MCF 10A (cell line): ENCODE data around the gene TNFSF10. TPM values are rescaled to one million over a fixed set of nuclear protein-coding genes. Genes with fewer than 3 reads are reported as not detected.

Source experiments
- BruUV-seq: library from RNA; stranded (reverse); fragments of 400-500 nt; replicated peaks from 2 replicates; lab custom pipeline; 2021; lab: Mats Ljungman, UMichigan
- CTCF ChIA-PET: fragments of 300-600 bp; sonication (Branson Sonifier 250); formaldehyde crosslinking; extraction: SDS; loops from one replicate; lab custom pipeline; 2021; ENCODE audit warnings: antibody characterized with exemption, inconsistent platforms; lab: Yijun Ruan, JAX
- POLR2A ChIA-PET: fragments of 300-600, 350-650 bp; sonication (Branson Sonifier 250); formaldehyde crosslinking; extraction: SDS; loops from one replicate; lab custom pipeline; 2020; ENCODE audit warnings: antibody characterized with exemption, inconsistent platforms; lab: Yijun Ruan, JAX
- DNase-seq: peaks from one replicate; pipeline ENCODE4 v3.0.0-alpha.2; 2018; ENCODE audit not compliant: unreplicated experiment
- H3K27ac Mint-ChIP-seq: one replicate; pipeline ENCODE4 v1.8.0; 2022; ENCODE audit warnings: mild to moderate bottlenecking, low read depth, mixed read lengths; ENCODE audit not compliant: unreplicated experiment
- H3K27me3 Mint-ChIP-seq: one replicate; pipeline ENCODE4 v1.8.0; 2022; ENCODE audit warnings: mixed read lengths; ENCODE audit not compliant: insufficient read depth, unreplicated experiment
- H3K36me3 Mint-ChIP-seq: one replicate; pipeline ENCODE4 v1.8.0; 2022; ENCODE audit warnings: mild to moderate bottlenecking, moderate library complexity, mixed read lengths; ENCODE audit not compliant: insufficient read depth, unreplicated experiment
- H3K4me1 Mint-ChIP-seq: one replicate; pipeline ENCODE4 v1.8.0; 2022; ENCODE audit warnings: mixed read lengths; ENCODE audit not compliant: insufficient read depth, unreplicated experiment
- H3K4me3 Mint-ChIP-seq: one replicate; pipeline ENCODE4 v1.8.0; 2022; ENCODE audit warnings: mild to moderate bottlenecking, moderate library complexity, mixed read lengths; ENCODE audit not compliant: unreplicated experiment
- H3K9me3 Mint-ChIP-seq: one replicate; pipeline ENCODE4 v1.8.0; 2022; ENCODE audit warnings: mixed read lengths; ENCODE audit not compliant: unreplicated experiment
- CTCF ChIP-seq: fragments of 200-600 bp; IDR thresholded peaks from one replicate; pipeline ENCODE4 v1.8.0; 2022; ENCODE audit warnings: antibody characterized with exemption, mild to moderate bottlenecking; ENCODE audit not compliant: unreplicated experiment
- intact Hi-C: fragments of 100-400 bp; cut with micrococcal nuclease; formaldehyde crosslinking; loops from 2 replicates; pipeline ENCODE4 v1.14.1; 2022
- total RNA-seq: library from RNA; stranded (reverse); gene quantifications from 2 replicates; pipeline ENCODE4 v1.2.3, GENCODE V29; 2022

TNFSF10 gene
- total RNA-seq, 1 experiment from 2014 or later = 0.54 TPM

DNA sequence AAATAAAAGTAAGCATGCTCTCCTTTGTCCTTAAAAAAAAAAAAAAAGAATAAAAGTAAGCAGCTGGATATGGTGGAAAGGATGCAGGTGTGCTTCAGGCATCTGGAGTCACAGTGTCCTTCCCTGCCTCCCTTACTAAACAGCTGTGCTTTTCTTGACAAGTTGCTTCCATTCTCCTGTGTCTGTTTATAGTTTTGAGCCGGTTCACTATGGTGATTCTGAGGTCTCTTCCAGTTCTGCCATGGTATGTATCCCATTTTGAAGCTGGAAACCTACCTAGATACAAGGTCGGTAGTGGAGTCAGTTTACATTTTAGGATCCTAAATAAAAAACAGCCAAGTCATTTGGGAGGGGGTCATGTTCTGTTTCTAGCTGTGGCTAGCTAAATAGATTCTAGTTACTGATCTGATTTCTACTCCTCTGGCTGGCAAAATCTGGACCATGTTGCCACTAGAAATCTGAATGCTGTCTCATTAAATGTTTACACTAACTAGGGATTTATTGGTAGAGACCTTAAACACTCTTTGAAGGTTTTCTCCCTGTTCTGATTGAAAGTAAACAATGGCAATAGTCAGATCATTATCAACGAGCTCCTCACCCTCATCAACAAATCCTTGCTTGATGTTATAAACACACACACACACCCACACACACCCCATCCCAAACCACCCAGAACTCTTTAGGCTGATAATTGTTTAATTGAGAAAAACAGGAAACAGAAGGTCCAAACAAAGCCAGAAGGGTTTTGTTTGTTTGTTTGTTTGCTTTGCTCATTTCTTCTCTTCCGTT is 7.9 kb downstream of the TNFSF10 start:
- Mint-ChIP-seq H3K27me3 (no peaks in the 10 kb centered on the region), H3K36me3 (no peaks in the 10 kb centered on the region), H3K9me3 (no peaks in the 10 kb centered on the region), H3K4me1 (peaks cover 14% of the 10 kb centered on the region), H3K27ac (peak overlapping the region; percentile 46), H3K4me3 (no peak overlapping the region)
- no TSS peak for BruUV-seq
- no peak for DNase-seq
- ChIA-PET POLR2A (interaction anchor here (1.0 to 3.6 kb wide), 4 partner anchors 23 to 81 kb away, joined by 3 to 24 read pairs (median 12); no protein-coding TSS in a partner anchor), CTCF (interaction anchor here (0.6 to 3.3 kb wide), 9 partner anchors 12 to 429 kb away, joined by 3 to 23 read pairs (median 4); no protein-coding TSS in a partner anchor)
- TF ChIP-seq CTCF = no peak
- intact Hi-C loops = no loop called here

GRCh38 chr3:172514678-172515077 is 8.6 kb downstream of the TNFSF10 start:
- ChIA-PET POLR2A (interaction anchor here (1.0 to 2.6 kb wide), 2 partner anchors 27 to 81 kb away, joined by 3 to 24 read pairs; no protein-coding TSS in a partner anchor), CTCF (interaction anchor here (0.7 to 3.3 kb wide), 5 partner anchors 37 to 159 kb away, joined by 3 to 23 read pairs (median 4); no protein-coding TSS in a partner anchor)
- H3K4me1 Mint-ChIP-seq = peaks cover 14% of the 10 kb centered on the region

DNA sequence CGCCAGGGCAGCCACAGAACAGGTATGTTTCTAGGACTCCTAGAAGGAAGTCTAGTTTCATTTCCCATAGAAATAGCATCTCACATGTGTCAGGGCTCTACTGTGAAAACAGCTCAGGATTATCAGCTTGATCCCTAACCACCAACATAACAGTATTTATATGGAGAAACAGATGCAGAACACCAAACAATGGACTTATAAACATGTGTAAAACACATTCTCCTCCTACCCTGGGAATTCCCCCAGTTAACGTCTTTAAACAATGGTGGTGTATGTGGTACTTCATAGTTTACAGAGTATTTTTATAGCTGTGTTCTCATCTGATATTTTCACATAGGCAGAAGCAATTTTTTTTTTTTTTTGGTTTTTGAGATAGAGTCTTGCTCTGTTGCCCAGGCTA is 9.7 kb downstream of the TNFSF10 start:
- no peaks in the 10 kb centered on the region for H3K36me3 Mint-ChIP-seq
- ChIA-PET CTCF (interaction anchor here (0.6 to 0.8 kb wide), 4 partner anchors 9 to 105 kb away, joined by 3 read pairs; no protein-coding TSS in a partner anchor), POLR2A (interaction anchor here (0.7 kb wide), 1 partner anchor 197 kb away, joined by 3 read pairs; the partner anchor contains the start of gene NCEH1)
- no peak overlapping the region for H3K4me3 Mint-ChIP-seq
- BruUV-seq = no TSS peak
- H3K27ac Mint-ChIP-seq = no peak overlapping the region
- H3K4me1 Mint-ChIP-seq = peaks cover 14% of the 10 kb centered on the region
- no peak for DNase-seq
- intact Hi-C loops = no loop called here
- TF ChIP-seq CTCF = no peak
- H3K9me3 Mint-ChIP-seq = no peaks in the 10 kb centered on the region
- H3K27me3 Mint-ChIP-seq = no peaks in the 10 kb centered on the region

More at GRCh38 chr3:172514678-172515077, 8.6 kb downstream of the TNFSF10 start:
- Mint-ChIP-seq H3K27me3 (no peaks in the 10 kb centered on the region), H3K27ac (no peak overlapping the region), H3K4me3 (no peak overlapping the region), H3K9me3 (no peaks in the 10 kb centered on the region), H3K36me3 (no peaks in the 10 kb centered on the region)
- no TSS peak for BruUV-seq
- intact Hi-C loops = no loop called here
- no peak for TF ChIP-seq CTCF
- no peak for DNase-seq
